ENCODE measurements around the gene OR4C3.
"Not testable (repeated sequence)": the region's sequence is repeated elsewhere in the genome, so short reads cannot be mapped to it uniquely, and the experiment has no call there.

OR4C3 gene

DNA sequence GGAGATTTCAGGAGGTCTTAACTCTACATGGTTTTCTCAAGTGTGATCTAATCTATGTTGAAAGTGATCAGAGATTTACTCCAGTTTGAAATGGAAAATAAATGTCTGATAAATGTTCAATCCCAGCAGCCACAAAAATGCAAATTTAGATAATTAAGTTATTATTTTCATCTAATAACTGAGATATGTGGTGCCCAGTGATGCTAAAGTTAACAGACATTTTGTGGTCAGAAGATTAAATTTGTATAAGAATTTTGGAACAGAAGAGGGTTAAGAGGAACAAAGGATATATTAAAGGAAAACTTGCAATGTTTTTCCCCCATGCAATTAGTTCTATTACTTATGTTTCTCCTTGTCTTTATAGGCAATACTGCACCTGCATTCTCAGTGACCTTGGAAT, at the start of gene OR4C3:
Gene OR4C3, plus strand, starts transcription at position 301 of the 400 bp plus-strand sequence. CDS start 102 bp downstream, outside the sequence.
- H3K4me3 ChIP-seq (ENCODE audit: low read depth, low read length); H3K27ac ChIP-seq (ENCODE audit: low read depth, low read length); H3K9ac ChIP-seq (ENCODE audit: low read length); H3K27me3 ChIP-seq (ENCODE audit: control insufficient read depth, insufficient read depth, low read length); H3K4me1 ChIP-seq (ENCODE audit: control insufficient read depth, insufficient read depth, low read length); H3K36me3 ChIP-seq (ENCODE audit: control insufficient read depth, insufficient read depth, low read length): not testable (repeated sequence)
- peaks cover 28% of the 10 kb centered on the region; the same call in 1 of the 2 replicates for H3K9me3 ChIP-seq (ENCODE audit: control insufficient read depth, insufficient read depth, low read depth, low read length)

- H3K4me3 ChIP-seq (ENCODE audit: low read depth, low read length) = no peak within 1 kb of the TSS
- no peak within 1 kb of the TSS for H3K27ac ChIP-seq (ENCODE audit: low read depth, low read length)
- H3K9me3 ChIP-seq (ENCODE audit: control insufficient read depth, insufficient read depth, low read depth, low read length) = peaks cover 35% of the 10 kb centered on the region; the same call in 1 of the 2 replicates
- no peaks in the 10 kb centered on the region for H3K27me3 ChIP-seq (ENCODE audit: control insufficient read depth, insufficient read depth, low read length)
- no peaks in the 10 kb centered on the region for H3K36me3 ChIP-seq (ENCODE audit: control insufficient read depth, insufficient read depth, low read length)
- no peaks in the 10 kb centered on the region for H3K4me1 ChIP-seq (ENCODE audit: control insufficient read depth, insufficient read depth, low read length)
- H3K9ac ChIP-seq (ENCODE audit: low read length) = no peak within 1 kb of the TSS
Observed at GRCh38 chr11:48305923-48306322, 18.8 kb upstream of the OR4C3 start, which contains the start of gene OR4S1. TSS of gene OR4S1 (plus strand) at chr11:48306223. CDS start at chr11:48306223, 0 bp downstream.

DNA sequence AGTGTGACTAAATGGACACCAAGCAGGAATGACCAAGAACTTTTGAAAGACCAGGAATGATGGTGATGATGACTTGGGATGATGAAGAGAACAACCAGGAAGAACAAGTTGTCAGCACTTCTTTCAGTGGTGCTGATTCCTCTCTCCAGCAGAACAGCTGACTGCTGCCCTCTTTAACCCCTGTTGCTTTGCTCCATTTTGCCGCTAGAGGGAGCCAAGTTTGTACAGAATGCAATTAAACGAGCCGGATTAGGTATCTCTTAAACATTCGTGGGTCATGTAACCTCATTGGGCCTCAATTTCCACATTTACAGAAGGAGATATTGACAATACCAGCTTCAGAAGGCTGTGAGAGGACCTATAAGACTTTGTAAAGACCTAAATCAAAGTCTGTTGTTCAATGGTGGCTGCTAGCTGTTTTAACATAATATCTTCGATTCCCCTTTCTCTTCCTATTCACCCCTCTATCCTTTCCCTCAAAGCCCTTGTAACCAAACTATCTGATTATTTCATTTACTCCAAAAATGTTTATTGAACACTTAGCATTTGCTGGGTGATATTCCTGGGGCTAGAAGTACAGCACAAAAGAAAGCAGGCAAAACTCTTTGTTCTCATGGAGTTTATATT, 16.8 kb upstream of the OR4C3 start:
- Histone ChIP-seq H3K27ac (ENCODE audit: low read depth, low read length) (no peak overlapping the region), H3K27me3 (ENCODE audit: control insufficient read depth, insufficient read depth, low read length) (no peaks in the 10 kb centered on the region), H3K9ac (ENCODE audit: low read length) (no peak overlapping the region), H3K9me3 (ENCODE audit: control insufficient read depth, insufficient read depth, low read depth, low read length) (peaks cover 45% of the 10 kb centered on the region; the same call in 1 of the 2 replicates), H3K4me3 (ENCODE audit: low read depth, low read length) (no peak overlapping the region), H3K36me3 (ENCODE audit: control insufficient read depth, insufficient read depth, low read length) (no peaks in the 10 kb centered on the region), H3K4me1 (ENCODE audit: control insufficient read depth, insufficient read depth, low read length) (no peaks in the 10 kb centered on the region)

GRCh38 chr11:48313590-48313989, 11.1 kb upstream of the OR4C3 start:
- not testable (repeated sequence) for H3K27me3 ChIP-seq (ENCODE audit: control insufficient read depth, insufficient read depth, low read length); H3K36me3 ChIP-seq (ENCODE audit: control insufficient read depth, insufficient read depth, low read length); H3K9ac ChIP-seq (ENCODE audit: low read length); H3K4me3 ChIP-seq (ENCODE audit: low read depth, low read length); H3K27ac ChIP-seq (ENCODE audit: low read depth, low read length); H3K4me1 ChIP-seq (ENCODE audit: control insufficient read depth, insufficient read depth, low read length)
- H3K9me3 ChIP-seq (ENCODE audit: control insufficient read depth, insufficient read depth, low read depth, low read length) = peaks cover 42% of the 10 kb centered on the region; the same call in 1 of the 2 replicates

- H3K27ac ChIP-seq (ENCODE audit: low read depth, low read length); H3K27me3 ChIP-seq (ENCODE audit: control insufficient read depth, insufficient read depth, low read length); H3K36me3 ChIP-seq (ENCODE audit: control insufficient read depth, insufficient read depth, low read length); H3K4me1 ChIP-seq (ENCODE audit: control insufficient read depth, insufficient read depth, low read length); H3K9ac ChIP-seq (ENCODE audit: low read length); H3K4me3 ChIP-seq (ENCODE audit: low read depth, low read length): not testable (repeated sequence)
- peaks cover 26% of the 10 kb centered on the region; the same call in 1 of the 2 replicates for H3K9me3 ChIP-seq (ENCODE audit: control insufficient read depth, insufficient read depth, low read depth, low read length)
Observed at GRCh38 chr11:48319813-48320212, 4.9 kb upstream of the OR4C3 start.

GRCh38 chr11:48341466-48341865, 16.7 kb downstream of the OR4C3 start:
- Histone ChIP-seq H3K9ac (ENCODE audit: low read length) (no peak overlapping the region), H3K27ac (ENCODE audit: low read depth, low read length) (no peak overlapping the region), H3K4me1 (ENCODE audit: control insufficient read depth, insufficient read depth, low read length) (no peaks in the 10 kb centered on the region), H3K4me3 (ENCODE audit: low read depth, low read length) (no peak overlapping the region), H3K36me3 (ENCODE audit: control insufficient read depth, insufficient read depth, low read length) (no peaks in the 10 kb centered on the region), H3K27me3 (ENCODE audit: control insufficient read depth, insufficient read depth, low read length) (no peaks in the 10 kb centered on the region), H3K9me3 (ENCODE audit: control insufficient read depth, insufficient read depth, low read depth, low read length) (peaks cover 46% of the 10 kb centered on the region)

- H3K27ac ChIP-seq (ENCODE audit: low read depth, low read length); H3K9ac ChIP-seq (ENCODE audit: low read length); H3K4me1 ChIP-seq (ENCODE audit: control insufficient read depth, insufficient read depth, low read length); H3K36me3 ChIP-seq (ENCODE audit: control insufficient read depth, insufficient read depth, low read length); H3K27me3 ChIP-seq (ENCODE audit: control insufficient read depth, insufficient read depth, low read length); H3K4me3 ChIP-seq (ENCODE audit: low read depth, low read length): not testable (repeated sequence)
- peaks cover 42% of the 10 kb centered on the region for H3K9me3 ChIP-seq (ENCODE audit: control insufficient read depth, insufficient read depth, low read depth, low read length)
Observed at GRCh38 chr11:48342505-48342904, 17.8 kb downstream of the OR4C3 start.

- not testable (repeated sequence) for H3K9ac ChIP-seq (ENCODE audit: low read length); H3K27me3 ChIP-seq (ENCODE audit: control insufficient read depth, insufficient read depth, low read length); H3K4me1 ChIP-seq (ENCODE audit: control insufficient read depth, insufficient read depth, low read length); H3K27ac ChIP-seq (ENCODE audit: low read depth, low read length); H3K4me3 ChIP-seq (ENCODE audit: low read depth, low read length); H3K36me3 ChIP-seq (ENCODE audit: control insufficient read depth, insufficient read depth, low read length)
- peaks cover 22% of the 10 kb centered on the region for H3K9me3 ChIP-seq (ENCODE audit: control insufficient read depth, insufficient read depth, low read depth, low read length)
Observed at GRCh38 chr11:48346286-48346685, 21.6 kb downstream of the OR4C3 start.

DNA sequence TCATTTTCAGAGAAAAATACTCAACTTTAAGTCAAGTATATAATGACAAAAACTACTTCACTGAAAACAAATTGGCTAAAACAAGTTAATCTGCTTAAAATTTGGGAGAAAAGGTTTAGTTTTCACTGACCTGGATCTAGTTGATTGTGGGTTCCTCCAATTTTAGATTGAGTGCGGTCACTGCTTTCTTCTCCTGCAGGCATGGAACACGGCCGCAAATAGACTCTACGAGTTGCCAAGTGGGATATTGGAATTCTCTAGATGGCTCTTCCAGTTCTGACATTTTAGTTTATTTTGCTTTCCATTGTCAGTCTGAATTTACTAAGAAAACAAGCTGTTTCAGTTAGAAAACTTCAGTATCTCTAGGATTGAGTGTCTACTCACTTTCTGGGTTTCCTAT, 29.3 kb downstream of the OR4C3 start:
- Histone ChIP-seq H3K27me3 (ENCODE audit: control insufficient read depth, insufficient read depth, low read length) (no peaks in the 10 kb centered on the region), H3K36me3 (ENCODE audit: control insufficient read depth, insufficient read depth, low read length) (no peaks in the 10 kb centered on the region), H3K9ac (ENCODE audit: low read length) (no peak overlapping the region), H3K27ac (ENCODE audit: low read depth, low read length) (no peak overlapping the region), H3K4me3 (ENCODE audit: low read depth, low read length) (no peak overlapping the region), H3K4me1 (ENCODE audit: control insufficient read depth, insufficient read depth, low read length) (no peaks in the 10 kb centered on the region), H3K9me3 (ENCODE audit: control insufficient read depth, insufficient read depth, low read depth, low read length) (peaks cover 37% of the 10 kb centered on the region)

- Histone ChIP-seq H3K36me3 (ENCODE audit: control insufficient read depth, insufficient read depth, low read length) (no peaks in the 10 kb centered on the region), H3K4me1 (ENCODE audit: control insufficient read depth, insufficient read depth, low read length) (no peaks in the 10 kb centered on the region), H3K9me3 (ENCODE audit: control insufficient read depth, insufficient read depth, low read depth, low read length) (peaks cover 38% of the 10 kb centered on the region), H3K9ac (ENCODE audit: low read length) (no peak overlapping the region), H3K4me3 (ENCODE audit: low read depth, low read length) (no peak overlapping the region), H3K27ac (ENCODE audit: low read depth, low read length) (no peak overlapping the region), H3K27me3 (ENCODE audit: control insufficient read depth, insufficient read depth, low read length) (no peaks in the 10 kb centered on the region)
Observed at GRCh38 chr11:48354677-48355076, 30.0 kb downstream of the OR4C3 start.

DNA sequence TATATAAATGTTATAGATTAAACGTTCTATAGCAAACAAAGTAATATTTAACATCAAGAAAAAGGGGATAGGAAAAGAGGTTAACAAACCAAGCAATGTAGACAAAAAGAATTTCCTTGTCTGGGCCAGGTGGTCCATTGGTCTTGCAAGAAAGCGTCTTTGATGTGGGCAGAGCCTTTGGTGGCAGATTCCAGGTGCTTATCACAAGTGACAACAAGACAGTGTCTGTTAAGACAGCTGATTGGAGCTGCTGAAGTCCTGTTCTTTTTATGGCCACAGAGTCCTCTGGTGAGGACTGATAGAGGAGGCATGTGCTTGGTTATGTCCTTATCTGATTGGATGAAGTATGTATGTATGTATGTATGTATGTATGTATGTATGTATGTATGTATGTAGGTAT, 36.6 kb downstream of the OR4C3 start:
- H3K9ac ChIP-seq (ENCODE audit: low read length); H3K4me1 ChIP-seq (ENCODE audit: control insufficient read depth, insufficient read depth, low read length); H3K36me3 ChIP-seq (ENCODE audit: control insufficient read depth, insufficient read depth, low read length); H3K27me3 ChIP-seq (ENCODE audit: control insufficient read depth, insufficient read depth, low read length); H3K27ac ChIP-seq (ENCODE audit: low read depth, low read length); H3K4me3 ChIP-seq (ENCODE audit: low read depth, low read length): not testable (repeated sequence)
- peaks cover 49% of the 10 kb centered on the region for H3K9me3 ChIP-seq (ENCODE audit: control insufficient read depth, insufficient read depth, low read depth, low read length)

Data from HUES6 (cell line).